HG02885 (cell line): Measurements from ENCODE around the gene COL5A1.
"Not testable (repeated sequence)": the region's sequence is repeated elsewhere in the genome, so short reads cannot be mapped to it uniquely, and the experiment has no call there.

Experiments
- ATAC-seq: cut with Tn5 transposase; IDR thresholded peaks from one replicate; pipeline ENCODE4 v1.9.1; 2021; ENCODE audit warnings: mild to moderate bottlenecking; ENCODE audit not compliant: unreplicated experiment, poor library complexity

Gene COL5A1

DNA sequence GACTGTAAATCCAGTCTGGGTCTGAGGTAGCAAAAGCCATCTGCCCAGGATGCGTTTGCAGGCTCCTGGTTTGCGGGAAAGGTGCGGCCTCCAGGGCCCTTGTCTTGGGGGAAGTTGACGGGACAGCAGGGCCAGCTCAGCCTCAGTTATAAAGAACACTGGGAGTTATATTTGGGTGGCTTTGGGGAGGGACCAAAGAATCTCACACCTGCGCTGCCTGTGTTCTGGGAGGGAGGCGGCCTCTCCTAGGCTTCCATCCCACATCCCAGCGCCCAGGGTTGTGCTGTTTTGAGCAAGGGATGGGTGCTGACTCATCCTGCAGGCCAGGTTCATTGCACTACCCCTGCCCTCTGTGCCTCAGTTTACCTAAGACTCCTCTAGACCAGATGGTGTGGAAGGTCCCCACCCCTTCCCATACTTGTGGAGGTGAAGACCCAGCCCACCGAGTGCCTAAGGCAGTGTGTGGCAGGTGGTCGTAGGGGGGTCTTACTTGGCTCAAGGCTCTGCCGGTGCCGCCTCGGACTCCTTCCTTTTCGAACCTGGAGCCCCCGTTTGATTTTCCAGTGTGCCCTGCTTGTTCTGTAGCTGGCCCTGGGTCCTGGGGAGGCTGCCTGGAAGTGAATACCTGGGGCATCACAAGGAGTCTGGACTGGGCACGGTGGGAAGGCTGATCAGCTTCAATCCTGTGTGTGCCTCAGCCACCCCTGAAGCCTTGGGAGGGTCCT is 199.7 kb downstream of the COL5A1 start:
- no peak for ATAC-seq

- ATAC-seq, result no peak
Observed at GRCh38 chr9:134842321-134842720, 200.7 kb downstream of the COL5A1 start.

GRCh38 chr9:134843740-134844139 is 202.1 kb downstream of the COL5A1 start:
- no peak for ATAC-seq

DNA sequence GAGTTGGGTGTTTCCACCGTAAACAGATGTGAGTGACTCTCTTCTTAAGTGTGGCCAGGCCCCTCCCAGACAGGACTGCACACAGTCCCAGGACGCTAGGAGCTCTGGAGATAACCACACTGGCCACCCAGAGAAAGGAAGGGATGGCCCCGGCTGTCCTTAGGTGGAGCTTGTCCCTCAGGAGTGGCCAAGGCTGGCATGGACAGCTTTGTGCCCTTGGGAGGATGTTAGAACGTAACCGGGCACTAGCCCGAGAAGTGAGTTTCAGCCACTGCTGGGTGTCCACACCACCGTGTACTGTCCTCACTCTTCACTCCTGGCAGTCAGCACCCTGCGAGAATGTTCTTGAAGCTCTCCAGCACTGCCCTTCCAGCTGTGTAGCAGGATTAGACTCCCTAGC is 203.2 kb downstream of the COL5A1 start:
- no peak for ATAC-seq

DNA sequence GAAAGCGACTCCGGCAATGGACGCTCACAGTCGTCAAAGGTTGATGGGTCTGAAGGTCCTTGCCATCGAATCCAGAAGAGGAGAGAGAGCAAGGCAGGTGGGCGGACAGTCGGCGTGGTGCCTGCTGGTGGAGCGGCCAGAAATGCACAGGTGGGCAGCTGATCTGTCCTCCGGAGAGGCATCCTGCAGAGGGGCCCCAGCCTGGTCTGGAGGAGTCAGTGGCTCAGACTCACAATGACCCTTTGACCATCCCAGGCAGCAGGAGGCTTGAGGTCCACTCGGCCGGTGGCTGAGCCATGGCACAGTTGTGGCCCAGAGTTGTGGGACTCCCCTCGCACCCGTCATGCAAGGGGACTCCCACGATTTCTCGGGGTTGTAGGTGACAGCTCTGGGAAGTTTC is 204.6 kb downstream of the COL5A1 start:
- no peak for ATAC-seq

DNA sequence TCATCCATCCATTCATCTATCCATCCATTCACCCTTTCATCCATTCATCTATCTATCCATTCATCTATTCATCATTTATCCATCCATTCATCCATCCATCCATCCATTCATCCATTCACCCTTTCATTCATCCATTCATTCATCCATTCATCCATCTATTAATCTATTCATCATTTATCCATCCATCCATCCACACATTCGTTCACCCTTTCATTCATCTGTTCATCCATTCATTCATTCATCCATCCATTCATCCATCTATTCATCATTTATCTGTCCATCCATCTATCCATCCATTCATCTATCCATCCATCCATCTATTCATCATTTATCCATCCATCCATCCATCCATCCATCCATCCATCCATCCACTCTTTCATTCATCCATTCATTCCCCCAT is 205.1 kb downstream of the COL5A1 start:
- ATAC-seq, result no peak

DNA sequence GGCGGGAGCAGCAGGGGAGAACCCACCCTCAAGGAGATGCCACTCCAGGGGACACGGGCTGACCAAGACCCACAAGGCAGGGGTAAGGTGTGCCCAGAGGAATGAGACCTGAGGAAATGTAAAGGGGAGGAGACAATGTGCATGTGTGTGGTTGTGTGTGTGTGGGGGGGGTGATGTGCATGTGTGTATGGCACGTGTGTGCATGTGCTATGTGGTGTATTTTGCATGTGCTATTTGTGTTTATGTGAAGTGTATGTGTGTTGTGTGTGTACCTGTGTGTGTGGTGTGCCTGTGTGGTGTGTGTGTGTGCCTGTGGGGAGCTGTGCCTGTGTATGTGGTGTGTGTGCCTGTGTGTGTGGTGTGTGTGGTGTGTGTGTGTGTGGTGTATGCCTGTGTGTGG is 205.5 kb downstream of the COL5A1 start:
- no peak for ATAC-seq

GRCh38 chr9:134847752-134848432 is 206.3 kb downstream of the COL5A1 start:
- ATAC-seq, result no peak

DNA sequence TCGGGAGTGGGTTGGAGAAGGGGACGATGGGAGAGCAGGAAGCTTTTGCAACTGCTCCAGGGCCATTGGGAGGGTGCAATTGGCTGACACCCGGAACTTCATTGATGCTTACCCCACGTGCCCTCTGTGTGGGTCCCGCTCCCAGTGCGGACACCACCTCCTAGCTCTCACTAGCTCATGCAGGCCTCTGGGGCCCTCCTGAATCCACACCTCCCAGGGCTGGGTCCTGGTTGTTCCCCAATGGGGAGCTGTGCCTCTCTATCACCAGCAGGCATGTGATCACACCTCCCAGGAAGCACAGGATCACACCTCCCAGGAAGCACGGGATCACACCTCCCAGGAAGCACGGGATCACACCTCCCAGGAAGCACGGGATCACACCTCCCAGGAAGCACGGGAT is 206.9 kb downstream of the COL5A1 start:
- ATAC-seq, result no peak

DNA sequence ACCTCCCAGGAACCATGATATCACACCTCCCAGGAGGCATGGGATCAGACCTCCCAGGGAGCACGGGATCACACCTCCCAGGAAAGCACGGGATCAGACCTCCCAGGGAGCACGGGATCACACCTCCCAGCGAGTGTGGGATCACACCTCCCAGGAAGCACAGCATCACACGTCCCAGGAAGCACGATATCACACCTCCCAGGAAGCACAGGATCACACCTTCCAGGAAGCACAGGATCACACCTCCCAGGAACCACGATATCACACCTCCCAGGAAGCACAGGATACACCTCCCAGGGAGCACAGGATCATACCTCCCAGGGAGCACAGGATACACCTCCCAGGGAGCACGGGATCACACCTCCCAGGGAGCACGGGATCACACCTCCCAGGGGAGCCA is 209.0 kb downstream of the COL5A1 start:
- ATAC-seq, result no peak

DNA sequence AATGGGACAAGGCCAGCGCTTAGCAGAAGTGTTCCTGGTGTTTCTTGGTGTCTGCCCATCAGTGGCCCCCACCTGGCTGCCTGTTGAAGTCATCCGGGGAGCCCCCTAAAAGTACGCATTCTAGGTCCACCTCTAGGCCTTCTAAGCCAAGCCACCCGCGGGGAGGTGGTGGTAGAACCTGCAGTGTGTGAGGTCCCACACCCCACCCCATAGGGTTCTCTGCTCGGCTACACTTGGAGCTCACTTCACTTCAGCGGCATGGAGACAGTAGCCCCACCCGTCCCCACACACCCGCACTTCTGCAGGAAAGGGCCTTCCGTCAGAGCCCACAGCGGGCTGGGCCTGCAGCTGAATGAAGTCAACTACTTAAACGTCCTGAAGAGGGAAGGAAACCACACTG is 209.4 kb downstream of the COL5A1 start:
- no peak for ATAC-seq

DNA sequence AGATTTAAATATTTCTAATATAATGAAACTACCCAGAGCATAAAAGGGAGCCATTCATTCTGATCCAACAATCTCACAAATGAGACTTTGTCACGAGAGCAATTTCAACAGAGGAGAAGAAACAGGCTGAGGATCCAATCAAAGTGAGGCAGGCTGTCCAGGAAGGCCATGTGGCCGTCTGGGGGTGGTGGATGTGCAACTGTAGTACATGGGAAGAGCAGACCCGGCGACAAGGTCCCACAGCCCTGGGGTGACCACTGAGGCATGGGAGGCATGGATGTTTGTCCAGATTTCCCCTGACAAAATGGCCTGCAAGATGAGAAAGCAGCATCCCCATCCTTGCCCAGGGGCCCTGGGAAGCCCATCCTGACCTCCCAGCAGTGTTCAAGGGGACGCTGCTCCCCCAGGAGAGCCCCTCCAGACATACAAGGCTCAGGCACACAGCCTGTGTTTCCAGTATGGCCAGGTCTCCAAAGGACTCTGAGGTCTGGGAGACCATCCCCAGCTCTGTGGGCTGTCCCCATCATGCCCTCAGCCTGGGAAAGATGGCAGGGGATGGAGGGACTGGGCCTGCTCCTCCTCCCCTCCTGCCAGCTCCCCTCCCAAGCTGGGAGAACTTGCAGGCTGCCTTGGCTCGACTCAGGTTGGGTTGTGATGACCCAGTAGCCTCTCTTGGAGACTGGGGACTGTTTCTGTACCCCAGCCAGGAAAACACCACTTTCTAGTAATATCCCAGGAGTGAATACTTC is 211.5 kb downstream of the COL5A1 start:
- ATAC-seq, result no peak

DNA sequence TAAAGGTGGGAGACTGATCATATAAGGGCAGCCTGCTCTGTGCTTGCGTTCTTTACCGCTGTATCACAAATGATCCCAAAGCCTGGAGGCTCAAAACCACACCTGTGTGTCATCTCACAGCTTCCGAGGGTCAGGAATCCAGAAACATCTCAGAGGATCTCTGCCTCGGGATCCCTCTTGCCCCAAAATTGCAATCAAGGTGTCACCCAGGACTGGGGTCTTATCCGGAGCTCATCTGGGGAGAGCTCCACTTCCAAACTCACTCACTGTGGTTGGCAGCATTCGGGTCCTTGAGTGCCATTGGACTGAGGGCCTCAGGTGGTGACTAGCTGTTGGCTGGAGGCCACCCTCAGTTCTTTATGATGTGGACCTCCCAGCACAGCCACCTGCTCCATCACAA is 212.3 kb downstream of the COL5A1 start:
- ATAC-seq, result no peak

- ATAC-seq, result no peak
Observed at GRCh38 chr9:134854541-134854981, 213.0 kb downstream of the COL5A1 start.

GRCh38 chr9:134855231-134855899 is 213.8 kb downstream of the COL5A1 start:
- no peak for ATAC-seq

- ATAC-seq, result no peak
Observed at GRCh38 chr9:134855900-134856377, 214.3 kb downstream of the COL5A1 start.

DNA sequence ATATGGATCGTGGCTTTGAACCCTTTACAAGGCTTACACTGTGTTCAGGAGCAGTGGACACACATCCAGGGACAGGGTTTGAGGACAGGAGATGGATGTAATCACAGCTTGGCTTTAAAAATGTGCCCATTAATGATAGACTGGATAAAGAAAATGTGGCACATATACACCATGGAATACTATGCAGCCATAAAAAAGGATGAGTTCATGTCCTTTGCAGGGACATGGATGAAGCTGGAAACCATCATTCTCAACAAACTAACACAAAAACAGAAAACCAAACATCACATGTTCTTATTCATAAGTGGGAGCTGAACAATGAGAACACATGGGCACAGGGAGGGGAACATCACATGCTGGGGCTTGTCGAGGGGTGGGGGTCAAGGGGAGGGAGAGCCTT is 215.8 kb downstream of the COL5A1 start:
- ATAC-seq, result not testable (repeated sequence)

DNA sequence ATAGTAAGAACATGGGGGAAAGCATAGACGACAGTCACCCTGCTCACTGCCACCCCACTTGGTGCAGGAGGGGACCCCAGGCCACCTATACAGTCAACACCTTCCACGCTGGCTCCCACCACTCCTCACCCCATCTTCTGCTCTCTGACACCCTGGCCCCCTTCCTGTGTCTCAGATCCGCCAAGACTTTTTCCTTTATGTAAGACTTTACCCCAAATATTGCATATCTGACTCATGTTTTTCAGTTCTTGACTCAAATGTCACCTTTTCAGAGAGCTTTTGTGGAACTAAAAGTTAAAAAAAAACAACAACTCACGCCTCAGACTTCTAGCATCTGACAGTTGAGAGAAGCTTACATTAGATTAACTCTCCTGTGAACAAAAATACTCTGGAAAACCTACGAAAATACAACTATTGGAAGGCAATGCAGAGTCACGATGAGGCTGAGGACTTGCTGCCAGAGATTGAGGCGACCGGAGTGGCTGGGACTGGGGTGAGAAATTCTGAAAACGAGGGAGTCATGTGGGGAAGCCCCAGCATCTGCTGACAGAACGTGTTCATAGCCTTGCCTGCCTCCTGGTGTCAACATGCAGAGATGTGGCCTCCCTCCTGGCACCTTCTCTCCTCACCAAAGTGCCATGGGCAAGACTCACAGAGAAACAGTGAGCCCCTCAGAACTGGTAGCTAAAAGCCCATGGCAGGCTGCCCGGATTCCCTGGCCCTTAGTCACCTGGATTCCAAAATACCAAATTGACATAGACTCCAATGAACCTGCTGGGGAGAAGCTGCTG is 216.6 kb downstream of the COL5A1 start:
- ATAC-seq, result peak; percentile 78

DNA sequence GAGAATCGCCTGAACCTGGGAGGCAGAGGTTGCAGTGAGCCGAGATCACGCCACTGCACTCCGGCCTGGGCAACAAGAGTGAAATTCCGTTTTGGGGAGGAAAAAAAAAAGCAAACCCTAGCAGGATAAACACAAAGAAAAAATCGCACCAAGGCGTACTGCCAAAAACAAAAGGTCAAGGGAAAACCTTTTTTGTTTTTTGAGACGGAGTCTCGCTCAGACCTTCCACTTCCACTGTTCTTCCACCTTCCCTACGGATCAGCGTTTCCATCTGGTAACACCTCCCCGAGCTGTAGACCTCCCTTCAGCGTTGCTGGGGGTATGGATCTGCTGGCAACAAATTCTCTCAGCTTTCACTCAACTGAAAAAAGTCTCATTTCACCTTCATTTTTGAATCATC is 218.9 kb downstream of the COL5A1 start:
- ATAC-seq, result no peak
